Muscle layer of colon (tissue), 2 donors: ENCODE data around the gene TMPRSS13.

Experiments used
- H3K27ac ChIP-seq: one replicate; pipeline ENCODE4 v1.7.0; 2013; ENCODE audit warnings: low read depth, mild to moderate bottlenecking, low read length, moderate library complexity
- H3K27me3 ChIP-seq, 2 donors: one replicate each; pipeline ENCODE4 v1.7.0; 2013; ENCODE audit warnings: low read length in 2 of 2, mild to moderate bottlenecking in 2 of 2; ENCODE audit not compliant: insufficient read depth in 2 of 2, control insufficient read depth in 1 of 2
- H3K36me3 ChIP-seq: one replicate; pipeline ENCODE4 v1.7.0; 2013; ENCODE audit warnings: mild to moderate bottlenecking, low read length; ENCODE audit not compliant: insufficient read depth
- H3K4me1 ChIP-seq: one replicate; pipeline ENCODE4 v1.7.0; 2013; ENCODE audit warnings: mild to moderate bottlenecking, low read length; ENCODE audit not compliant: insufficient read depth
- H3K4me3 ChIP-seq, 2 donors: one replicate each; pipeline ENCODE4 v1.7.0; 2013; ENCODE audit warnings: low read length in 2 of 2, low read depth in 1 of 2, mild to moderate bottlenecking in 1 of 2, moderate library complexity in 1 of 2
- H3K9ac ChIP-seq: one replicate; pipeline ENCODE4 v1.7.0; 2013; ENCODE audit warnings: low read length
- H3K9me3 ChIP-seq: one replicate; pipeline ENCODE4 v1.7.0; 2013; ENCODE audit warnings: mild to moderate bottlenecking, low read length
- donor health status: abdominal sarcoma.
- donor health status: Adenocarcinoma of cecum.

TMPRSS13 gene

DNA sequence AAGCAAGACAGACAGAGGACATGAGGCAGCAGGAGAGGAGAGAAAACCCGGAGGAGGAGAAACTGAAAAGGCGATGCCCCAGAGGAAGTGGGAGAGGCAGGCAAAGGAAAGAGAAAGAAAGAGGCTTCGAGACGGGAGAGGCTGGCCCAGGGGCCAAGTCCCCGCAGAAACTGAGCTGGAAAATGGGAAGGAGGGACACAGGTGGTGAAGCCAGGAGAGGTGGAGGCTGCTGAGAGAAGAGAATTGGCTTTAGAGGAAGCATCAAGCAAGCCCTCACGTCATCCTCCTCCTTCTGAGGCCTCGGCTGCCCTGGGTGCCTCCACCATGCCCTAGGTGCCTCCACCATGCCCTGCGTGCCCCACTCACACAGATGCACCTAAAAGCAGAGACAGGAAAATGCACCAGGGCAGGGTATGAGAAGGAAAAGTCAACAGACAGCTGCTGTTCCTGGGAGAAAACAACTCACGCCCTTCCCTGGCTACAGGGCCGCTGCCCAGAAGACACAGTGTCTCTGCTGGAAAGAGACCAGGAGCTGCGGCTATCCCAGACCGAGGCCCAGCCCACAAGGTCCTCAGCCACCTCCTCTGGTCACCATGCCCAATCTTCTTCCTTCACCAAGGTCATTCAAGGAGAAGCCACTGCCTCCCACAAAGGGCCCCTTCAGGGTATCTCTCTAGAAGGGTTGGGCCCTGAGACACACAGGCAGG is 67.0 kb downstream of the TMPRSS13 start:
- Histone ChIP-seq H3K9ac (peak overlapping the region; percentile 14), H3K4me1 (peaks cover 72% of the 10 kb centered on the region), H3K4me3 (peak overlapping the region in 1 of 2 donors; percentile 35), H3K27ac (peak overlapping the region; percentile 63), H3K27me3 (no peaks in the 10 kb centered on the region), H3K9me3 (no peaks in the 10 kb centered on the region), H3K36me3 (no peaks in the 10 kb centered on the region)

GRCh38 chr11:117861151-117862018 is 67.8 kb downstream of the TMPRSS13 start:
- H3K4me1 ChIP-seq: peaks cover 69% of the 10 kb centered on the region
- H3K9ac ChIP-seq: peak overlapping the region; percentile 14
- H3K27me3 ChIP-seq: no peaks in the 10 kb centered on the region
- H3K27ac ChIP-seq: peak overlapping the region; percentile 63
- no peaks in the 10 kb centered on the region for H3K36me3 ChIP-seq
- no peaks in the 10 kb centered on the region for H3K9me3 ChIP-seq
- peak overlapping the region in 1 of 2 donors; percentile 35 for H3K4me3 ChIP-seq

- no peaks in the 10 kb centered on the region for H3K36me3 ChIP-seq
- H3K9ac ChIP-seq: no peak overlapping the region
- H3K27ac ChIP-seq: no peak overlapping the region
- H3K4me3 ChIP-seq: no peak overlapping the region
- no peaks in the 10 kb centered on the region for H3K9me3 ChIP-seq
- H3K27me3 ChIP-seq: no peaks in the 10 kb centered on the region
- peaks cover 70% of the 10 kb centered on the region for H3K4me1 ChIP-seq
Observed at GRCh38 chr11:117860139-117860538, 69.1 kb downstream of the TMPRSS13 start.

DNA sequence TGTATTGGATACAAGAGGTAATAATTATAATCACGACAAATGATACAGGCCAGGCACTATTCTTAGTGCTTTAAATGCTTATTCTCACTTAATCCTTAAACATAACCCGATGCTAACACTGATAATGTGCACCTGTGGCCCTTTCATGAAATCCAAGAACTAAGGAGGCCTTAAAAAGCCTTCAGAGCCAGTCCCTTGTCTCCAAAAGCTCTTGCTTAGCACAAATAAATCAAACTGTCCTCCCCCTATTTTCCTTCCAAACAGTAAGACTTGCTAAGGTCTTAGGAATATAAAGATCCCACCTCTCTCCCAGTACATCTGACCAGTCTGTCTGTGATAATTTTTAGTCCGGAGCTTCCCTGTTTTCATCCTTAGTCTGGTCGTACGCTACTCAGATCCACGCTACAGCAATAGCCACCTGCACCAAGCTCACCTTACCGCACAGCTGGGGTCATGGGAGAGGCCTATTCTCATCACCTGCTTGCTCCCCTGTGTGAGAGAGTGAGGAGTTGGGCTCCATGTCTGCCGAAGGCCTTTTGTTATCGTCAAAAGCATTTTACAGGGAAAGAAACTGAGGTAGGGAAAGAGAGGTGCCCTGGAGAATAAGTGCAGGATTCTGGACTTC is 69.6 kb downstream of the TMPRSS13 start:
- H3K27ac ChIP-seq: no peak overlapping the region
- no peaks in the 10 kb centered on the region for H3K9me3 ChIP-seq
- H3K27me3 ChIP-seq: no peaks in the 10 kb centered on the region
- no peaks in the 10 kb centered on the region for H3K36me3 ChIP-seq
- peaks cover 70% of the 10 kb centered on the region for H3K4me1 ChIP-seq
- no peak overlapping the region for H3K9ac ChIP-seq
- H3K4me3 ChIP-seq: no peak overlapping the region

DNA sequence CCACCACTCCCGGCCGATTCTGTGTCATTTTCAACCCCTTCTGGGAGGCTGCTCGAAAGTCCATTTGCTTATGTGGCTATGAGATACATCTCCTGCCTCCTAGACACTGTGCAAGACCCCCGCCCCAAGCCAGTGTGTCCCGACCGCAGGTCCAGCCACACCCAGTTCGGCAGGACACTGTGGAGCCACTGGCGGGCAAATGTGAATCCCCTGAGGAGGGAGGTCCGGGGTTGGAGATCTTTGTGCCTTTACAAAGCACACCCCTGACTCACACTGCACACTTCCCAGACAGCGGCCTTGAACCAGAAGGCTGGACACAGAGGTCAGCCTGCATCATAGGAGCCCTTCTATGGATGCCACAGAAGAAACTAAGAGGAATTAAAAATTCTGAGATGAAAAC is 70.1 kb downstream of the TMPRSS13 start:
- Histone ChIP-seq H3K4me3 (no peak overlapping the region), H3K9ac (no peak overlapping the region), H3K36me3 (no peaks in the 10 kb centered on the region), H3K4me1 (peaks cover 70% of the 10 kb centered on the region), H3K9me3 (no peaks in the 10 kb centered on the region), H3K27me3 (no peaks in the 10 kb centered on the region), H3K27ac (no peak overlapping the region)

DNA sequence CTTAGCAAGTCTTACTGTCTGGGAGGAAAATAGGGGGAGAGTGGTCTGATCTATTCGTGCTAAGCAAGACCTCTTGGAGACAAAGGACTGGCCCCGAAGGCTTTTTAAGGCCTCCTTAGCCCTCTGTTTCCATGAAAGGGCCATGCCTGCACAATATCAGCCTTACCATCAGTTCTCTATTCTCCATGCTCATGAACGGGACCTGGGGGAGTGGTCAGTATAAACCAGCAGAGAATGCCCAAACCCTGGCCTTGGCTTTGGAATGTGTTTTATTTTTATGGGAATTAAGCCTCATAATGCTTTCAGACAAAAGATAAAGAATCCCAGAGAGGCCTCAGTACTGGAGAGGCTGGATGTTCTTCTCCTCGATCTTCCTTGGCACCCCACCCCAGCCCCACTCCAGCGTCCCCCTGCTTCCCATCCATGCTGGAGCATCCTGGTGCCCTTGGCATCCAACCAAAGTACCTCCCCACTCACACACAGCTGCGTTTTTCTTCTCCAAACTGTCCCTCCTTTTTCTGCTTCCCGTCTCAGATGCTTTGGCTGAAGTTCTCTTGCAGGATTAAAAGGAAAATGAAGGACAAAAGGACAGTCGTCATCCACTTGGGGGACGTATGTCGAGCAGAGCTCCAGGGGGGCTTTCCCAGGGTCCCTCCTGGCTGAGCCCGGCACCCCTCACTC is 71.3 kb downstream of the TMPRSS13 start:
- Histone ChIP-seq H3K9ac (no peak overlapping the region), H3K27me3 (no peaks in the 10 kb centered on the region), H3K27ac (no peak overlapping the region), H3K36me3 (no peaks in the 10 kb centered on the region), H3K4me1 (peaks cover 63% of the 10 kb centered on the region), H3K4me3 (no peak overlapping the region), H3K9me3 (no peaks in the 10 kb centered on the region)

DNA sequence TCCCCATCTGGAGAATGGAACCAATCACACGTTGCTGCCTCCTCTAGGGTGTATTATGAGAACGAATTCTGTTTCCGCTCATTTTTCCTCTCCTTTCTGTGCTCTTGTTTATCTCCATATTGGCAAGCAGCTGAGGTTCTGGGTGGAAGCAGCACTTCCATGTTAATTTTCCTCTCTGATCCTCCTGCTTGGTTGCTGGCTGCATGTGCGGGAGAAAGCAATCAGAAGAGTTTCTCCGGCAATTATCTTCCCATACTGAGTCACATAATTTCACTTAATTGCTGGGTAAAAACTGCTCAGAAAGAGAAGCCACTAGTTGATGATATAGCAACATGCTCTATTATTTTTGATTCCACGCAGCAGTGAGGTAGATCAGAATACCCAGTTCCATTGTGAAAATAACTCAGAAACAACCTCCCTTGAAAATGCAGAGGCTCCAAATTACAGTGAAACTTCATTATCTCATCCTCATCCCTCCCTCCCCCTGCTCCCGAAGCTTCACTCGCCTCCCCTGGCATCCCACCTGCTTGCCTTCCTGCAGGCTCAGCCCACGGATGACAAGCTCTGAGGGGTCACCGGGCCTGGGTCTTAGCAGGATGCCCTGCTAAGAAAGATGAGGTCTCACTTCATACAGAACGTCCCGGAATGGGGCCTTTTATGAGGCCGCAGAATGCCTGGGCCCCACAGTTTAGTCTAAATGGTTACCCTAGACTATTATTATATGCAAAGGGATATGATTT is 73.1 kb downstream of the TMPRSS13 start:
- Histone ChIP-seq H3K4me3 (no peak overlapping the region), H3K36me3 (no peaks in the 10 kb centered on the region), H3K27me3 (no peaks in the 10 kb centered on the region), H3K9me3 (no peaks in the 10 kb centered on the region), H3K9ac (no peak overlapping the region), H3K4me1 (peaks cover 57% of the 10 kb centered on the region), H3K27ac (no peak overlapping the region)

- Histone ChIP-seq H3K27ac (no peak overlapping the region), H3K9me3 (no peaks in the 10 kb centered on the region), H3K4me3 (no peak overlapping the region), H3K4me1 (peaks cover 52% of the 10 kb centered on the region), H3K9ac (no peak overlapping the region), H3K27me3 (no peaks in the 10 kb centered on the region), H3K36me3 (no peaks in the 10 kb centered on the region)
Observed at GRCh38 chr11:117855186-117855845, 73.9 kb downstream of the TMPRSS13 start.

DNA sequence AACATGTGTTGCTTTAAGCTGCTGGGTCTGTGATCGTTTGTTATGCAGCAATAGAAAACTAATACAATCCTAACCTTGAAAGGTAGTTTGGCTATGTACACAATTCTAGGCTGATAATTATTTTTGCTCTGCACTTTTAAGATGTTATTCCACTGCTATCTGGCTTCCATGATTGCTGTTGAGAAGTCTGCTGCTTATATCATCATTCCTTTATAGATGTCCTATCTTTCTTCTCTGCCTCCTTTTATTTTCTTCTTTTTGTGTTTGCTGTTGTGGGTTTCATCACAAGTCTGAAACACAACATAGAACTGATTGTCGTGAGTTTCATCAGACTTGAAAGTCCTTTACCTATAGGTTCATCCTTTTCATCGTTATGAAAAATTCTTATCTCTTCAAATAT is 76.9 kb downstream of the TMPRSS13 start:
- peaks cover 30% of the 10 kb centered on the region for H3K4me1 ChIP-seq
- no peak overlapping the region for H3K9ac ChIP-seq
- no peaks in the 10 kb centered on the region for H3K36me3 ChIP-seq
- H3K4me3 ChIP-seq: no peak overlapping the region
- no peaks in the 10 kb centered on the region for H3K9me3 ChIP-seq
- H3K27me3 ChIP-seq: no peaks in the 10 kb centered on the region
- peak overlapping the region; percentile 7 for H3K27ac ChIP-seq

GRCh38 chr11:117851852-117852251 is 77.3 kb downstream of the TMPRSS13 start:
- Histone ChIP-seq H3K9ac (no peak overlapping the region), H3K9me3 (no peaks in the 10 kb centered on the region), H3K27ac (peak overlapping the region; percentile 7), H3K27me3 (no peaks in the 10 kb centered on the region), H3K4me1 (peaks cover 26% of the 10 kb centered on the region), H3K4me3 (no peak overlapping the region), H3K36me3 (no peaks in the 10 kb centered on the region)
